OCI-LY1 (cell line): Measurements from ENCODE around the gene DIDO1.

Source experiments
- H2AFZ ChIP-seq: fragments of 200-600 bp; sonication (generic), shearing (Covaris generic); 2 replicates; pipeline ENCODE4 v1.6.0; 2014; ENCODE audit warnings: antibody characterized with exemption, mild to moderate bottlenecking, low read length
- H3F3A ChIP-seq: fragments of 200-600 bp; sonication (generic), shearing (Covaris generic); 2 replicates; pipeline ENCODE4 v1.6.0; 2014; ENCODE audit warnings: mild to moderate bottlenecking, antibody characterized with exemption, low read length, moderate library complexity; ENCODE audit not compliant: insufficient read depth
- H3K27ac ChIP-seq: fragments of 200-600 bp; sonication (generic); 2 replicates; pipeline ENCODE4 v1.5.1; 2014; ENCODE audit warnings: low read length, mixed run types, mild to moderate bottlenecking, low read depth; ENCODE audit not compliant: poor library complexity, severe bottlenecking
- H3K27me3 ChIP-seq: fragments of 200-600 bp; sonication (generic); 2 replicates; pipeline ENCODE4 v1.6.0; 2014; ENCODE audit warnings: antibody characterized with exemption, mild to moderate bottlenecking, low read length, moderate library complexity; ENCODE audit not compliant: insufficient read depth
- H3K36me3 ChIP-seq: fragments of 200-600 bp; sonication (generic); 2 replicates; pipeline ENCODE4 v1.6.1; 2014; ENCODE audit warnings: mild to moderate bottlenecking, antibody characterized with exemption, low read length, moderate library complexity, mixed read lengths; ENCODE audit not compliant: insufficient read depth
- H3K4me1 ChIP-seq: fragments of 200-600 bp; sonication (generic); 2 replicates; pipeline ENCODE4 v1.5.1; 2014; ENCODE audit warnings: mild to moderate bottlenecking, low read length, moderate library complexity; ENCODE audit not compliant: insufficient read depth, severe bottlenecking
- H3K4me2 ChIP-seq: fragments of 200-600 bp; sonication (generic), shearing (Covaris generic); 2 replicates; pipeline ENCODE4 v1.6.1; 2014; ENCODE audit warnings: low read length
- H3K4me3 ChIP-seq: fragments of 200-600 bp; sonication (generic); 2 replicates; pipeline ENCODE4 v1.5.1; 2014; ENCODE audit warnings: low read length, low read depth, mild to moderate bottlenecking, mixed read lengths; ENCODE audit not compliant: poor library complexity, severe bottlenecking
- H3K79me2 ChIP-seq: fragments of 200-600 bp; shearing (Covaris generic); 2 replicates; pipeline ENCODE4 v1.6.1; 2016; ENCODE audit warnings: mixed run types, low read length, mixed read lengths; ENCODE audit not compliant: insufficient read depth
- H3K9ac ChIP-seq: fragments of 200-600 bp; sonication (generic), shearing (Covaris generic); 2 replicates; pipeline ENCODE4 v1.6.1; 2014; ENCODE audit warnings: mild to moderate bottlenecking, low read length, mixed read lengths
- H3K9me2 ChIP-seq: fragments of 200-600 bp; sonication (generic), shearing (Covaris generic); 2 replicates; pipeline ENCODE4 v1.6.1; 2014; ENCODE audit warnings: low read depth, mild to moderate bottlenecking, low read length, mixed read lengths
- H3K9me3 ChIP-seq: fragments of 200-600 bp; shearing (Covaris generic); 2 replicates; pipeline ENCODE4 v1.6.1; 2014; ENCODE audit warnings: low read length, mixed read lengths
- H4K20me1 ChIP-seq: fragments of 200-600 bp; sonication (generic), shearing (Covaris generic); 2 replicates; pipeline ENCODE4 v1.6.0; 2016; ENCODE audit warnings: mild to moderate bottlenecking, low read length; ENCODE audit not compliant: insufficient read depth
- EZH2 ChIP-seq: fragments of 200-600 bp; sonication (generic), shearing (Covaris generic); IDR thresholded peaks from 2 replicates; pipeline ENCODE4 v1.8.0; 2017; ENCODE audit warnings: borderline replicate concordance, mixed run types, mild to moderate bottlenecking, antibody characterized with exemption, low read length, moderate library complexity, mixed read lengths
- TF ChIP-seq, protein P1 (sequence below): fragments of 200-600 bp; sonication (generic), shearing (Covaris generic); IDR thresholded peaks from 2 replicates; pipeline ENCODE4 v1.5.1; 2017; ENCODE audit warnings: mild to moderate bottlenecking, antibody characterized with exemption, low read length, moderate library complexity, mixed read lengths

The DIDO1 gene

DNA sequence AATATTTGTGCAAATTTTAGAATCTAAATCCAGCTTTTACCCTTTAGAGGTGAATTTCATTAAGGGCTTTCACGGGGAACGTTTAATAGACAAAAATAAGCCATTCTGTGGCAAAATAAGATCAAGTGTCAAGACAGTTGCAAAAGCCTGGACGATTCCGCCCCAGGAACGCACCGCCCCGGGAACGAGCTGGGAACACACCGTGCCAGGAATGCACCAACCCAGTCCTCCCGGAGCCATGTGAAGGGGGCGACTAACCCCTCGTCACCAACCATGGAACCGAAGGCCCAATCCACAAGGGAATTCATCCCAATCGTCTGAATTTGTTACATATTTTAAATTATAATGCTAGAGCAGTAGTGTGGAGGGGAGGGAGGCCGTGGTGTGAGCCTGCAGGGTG, 43.9 kb downstream of the DIDO1 start:
- Histone ChIP-seq H3K9me3 (no peaks in the 10 kb centered on the region), H3K9ac (no peak overlapping the region), H3K27me3 (no peaks in the 10 kb centered on the region), H4K20me1 (no peaks in the 10 kb centered on the region), H3K36me3 (peaks cover 48% of the 10 kb centered on the region), H3K9me2 (no peaks in the 10 kb centered on the region), H3F3A (peaks cover 10% of the 10 kb centered on the region), H3K79me2 (no peaks in the 10 kb centered on the region), H3K4me1 (no peaks in the 10 kb centered on the region), H3K4me2 (no peak overlapping the region), H3K27ac (no peak overlapping the region), H3K4me3 (no peak overlapping the region), H2AFZ (no peak overlapping the region)
- no peak for TF ChIP-seq EZH2
- TF ChIP-seq, protein P1, sequence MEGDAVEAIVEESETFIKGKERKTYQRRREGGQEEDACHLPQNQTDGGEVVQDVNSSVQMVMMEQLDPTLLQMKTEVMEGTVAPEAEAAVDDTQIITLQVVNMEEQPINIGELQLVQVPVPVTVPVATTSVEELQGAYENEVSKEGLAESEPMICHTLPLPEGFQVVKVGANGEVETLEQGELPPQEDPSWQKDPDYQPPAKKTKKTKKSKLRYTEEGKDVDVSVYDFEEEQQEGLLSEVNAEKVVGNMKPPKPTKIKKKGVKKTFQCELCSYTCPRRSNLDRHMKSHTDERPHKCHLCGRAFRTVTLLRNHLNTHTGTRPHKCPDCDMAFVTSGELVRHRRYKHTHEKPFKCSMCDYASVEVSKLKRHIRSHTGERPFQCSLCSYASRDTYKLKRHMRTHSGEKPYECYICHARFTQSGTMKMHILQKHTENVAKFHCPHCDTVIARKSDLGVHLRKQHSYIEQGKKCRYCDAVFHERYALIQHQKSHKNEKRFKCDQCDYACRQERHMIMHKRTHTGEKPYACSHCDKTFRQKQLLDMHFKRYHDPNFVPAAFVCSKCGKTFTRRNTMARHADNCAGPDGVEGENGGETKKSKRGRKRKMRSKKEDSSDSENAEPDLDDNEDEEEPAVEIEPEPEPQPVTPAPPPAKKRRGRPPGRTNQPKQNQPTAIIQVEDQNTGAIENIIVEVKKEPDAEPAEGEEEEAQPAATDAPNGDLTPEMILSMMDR = no peak

DNA sequence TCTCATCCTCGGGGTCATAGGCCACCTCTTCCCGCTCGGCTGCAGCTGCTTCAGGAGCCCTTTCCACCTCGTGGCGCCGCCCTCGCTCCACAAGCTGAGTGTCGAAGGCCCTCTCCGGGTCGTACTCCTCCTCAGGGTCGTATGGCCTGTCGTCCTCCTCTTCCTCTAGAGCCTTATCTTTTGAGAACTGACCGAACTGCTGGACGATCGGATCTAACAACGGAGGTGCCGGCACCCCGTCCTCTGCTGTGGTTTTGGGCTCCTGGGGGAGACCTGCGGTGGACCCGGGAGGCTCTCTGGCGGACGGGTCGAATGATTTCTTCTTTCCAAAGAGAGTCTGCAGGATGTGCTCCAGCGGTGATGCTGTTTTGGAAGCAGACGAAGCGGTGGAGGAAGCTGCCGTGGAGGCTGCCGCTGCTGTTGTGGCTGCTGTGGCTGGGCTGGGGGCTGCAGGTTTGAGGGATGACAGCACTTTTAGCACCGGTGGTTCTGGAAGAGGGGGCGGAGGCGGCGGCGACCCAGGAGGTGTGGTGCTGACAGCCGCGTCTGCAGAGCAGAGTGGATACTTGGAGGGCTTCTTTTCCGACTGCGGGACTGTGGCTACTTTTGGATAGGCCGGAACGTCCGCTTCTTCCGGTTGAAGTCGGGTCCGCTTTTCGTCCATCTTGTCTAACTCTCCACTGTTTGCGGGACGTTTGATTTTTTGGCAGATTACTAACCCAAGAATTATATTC, 44.5 kb downstream of the DIDO1 start:
- Histone ChIP-seq H3K4me2 (no peak overlapping the region), H3K27ac (no peak overlapping the region), H3K9ac (no peak overlapping the region)

DNA sequence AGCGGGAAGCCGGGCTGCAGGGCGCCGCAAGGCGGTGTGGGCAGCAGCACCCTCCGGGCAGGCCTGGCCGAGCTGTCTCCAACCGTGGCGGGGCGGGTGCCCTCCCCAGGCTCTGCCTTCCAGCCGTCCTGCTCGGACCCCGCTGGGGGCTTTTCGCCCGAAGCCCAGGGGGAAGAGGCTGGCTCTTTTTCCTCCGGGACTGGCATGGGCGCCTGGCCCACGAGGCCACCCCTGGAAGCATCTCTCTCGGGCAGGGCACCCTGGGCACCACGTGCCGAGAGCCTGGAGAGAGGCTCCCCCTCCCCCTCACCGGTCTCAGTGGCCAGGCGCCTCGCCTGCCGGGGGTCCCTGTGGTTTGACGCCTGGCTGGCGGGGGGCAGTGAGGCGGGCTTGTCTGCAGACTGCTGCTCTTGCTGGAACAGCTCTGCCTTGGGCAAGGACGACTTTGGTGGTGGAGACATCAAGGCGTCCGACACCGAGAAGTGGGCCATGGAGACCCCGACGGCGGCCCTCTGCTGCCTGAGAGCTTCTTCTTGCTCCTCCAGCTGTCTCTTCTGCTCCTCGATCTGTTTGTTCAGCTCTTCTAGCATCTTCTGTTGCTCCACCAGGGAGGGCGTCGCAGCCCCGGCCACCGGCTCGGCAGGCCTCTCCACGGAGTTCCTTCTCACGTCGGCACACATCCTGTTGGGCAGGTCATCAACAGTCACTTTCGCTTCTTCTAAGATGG, 45.2 kb downstream of the DIDO1 start:
- no peak overlapping the region for H3K4me2 ChIP-seq
- H3K36me3 ChIP-seq = peaks cover 35% of the 10 kb centered on the region
- H3K4me1 ChIP-seq = no peaks in the 10 kb centered on the region
- TF ChIP-seq, protein P1 = no peak
- TF ChIP-seq EZH2 = no peak
- no peak overlapping the region for H3K9ac ChIP-seq
- peaks cover under 1% of the 10 kb centered on the region; the same call in 1 of the 2 replicates for H3K27me3 ChIP-seq
- peaks cover 10% of the 10 kb centered on the region for H3F3A ChIP-seq
- H3K9me3 ChIP-seq = no peaks in the 10 kb centered on the region
- H2AFZ ChIP-seq = no peak overlapping the region
- H3K4me3 ChIP-seq = no peak overlapping the region
- no peaks in the 10 kb centered on the region for H4K20me1 ChIP-seq
- H3K79me2 ChIP-seq = no peaks in the 10 kb centered on the region
- no peaks in the 10 kb centered on the region for H3K9me2 ChIP-seq
- H3K27ac ChIP-seq = no peak overlapping the region

More for the DNA sequence above, 44.5 kb downstream of the DIDO1 start:
- H3K79me2 ChIP-seq = no peaks in the 10 kb centered on the region
- no peak overlapping the region for H2AFZ ChIP-seq
- peaks cover 10% of the 10 kb centered on the region for H3F3A ChIP-seq
- H3K4me1 ChIP-seq = no peaks in the 10 kb centered on the region
- no peaks in the 10 kb centered on the region for H4K20me1 ChIP-seq
- no peaks in the 10 kb centered on the region for H3K27me3 ChIP-seq
- peaks cover 42% of the 10 kb centered on the region for H3K36me3 ChIP-seq
- H3K9me3 ChIP-seq = no peaks in the 10 kb centered on the region
- no peak for TF ChIP-seq EZH2
- TF ChIP-seq, protein P1 = no peak
- H3K9me2 ChIP-seq = no peaks in the 10 kb centered on the region
- no peak overlapping the region for H3K4me3 ChIP-seq
